Measurements from ENCODE around the gene VPS36. TPM values are rescaled to one million over a fixed set of nuclear protein-coding genes. Genes with fewer than 3 reads are reported as not detected.
A peak's percentile ranks its signal among the peaks of the same experiment; 100 is the strongest.

VPS36 gene
- polyA plus RNA-seq, 2 donors, result 21.5 to 23.4 TPM

- H3K4me3 ChIP-seq (ENCODE audit: low read depth in 1 of 2, low read length in 2 of 2), result no peak overlapping the region
- peaks cover 0 to 8% of the 10 kb centered on the region in 2 donors for H3K4me1 ChIP-seq (ENCODE audit: control insufficient read depth in 2 of 2, insufficient read depth in 2 of 2, low read length in 1 of 2)
- no peaks in the 10 kb centered on the region for H3K27me3 ChIP-seq (ENCODE audit: control insufficient read depth in 1 of 2, insufficient read depth in 2 of 2, low read length in 2 of 2)
- no peaks in the 10 kb centered on the region for H3K9me3 ChIP-seq (ENCODE audit: control insufficient read depth in 2 of 2, insufficient read depth in 1 of 2, low read depth in 1 of 2, low read length in 1 of 2)
- H3K27ac ChIP-seq (ENCODE audit: low read depth in 2 of 2, low read length in 1 of 2), result peak overlapping the region; percentile 74 to 82
- no peaks in the 10 kb centered on the region for H3K36me3 ChIP-seq (ENCODE audit: control insufficient read depth in 2 of 2, insufficient read depth in 2 of 2, low read length in 1 of 2)
- WGBS, 2 donors, result 35 to 52% methylated on average over 2 of the region's 2 CpGs
Measured at GRCh38 chr13:52447354-52447753, 3.1 kb downstream of the VPS36 start.

- WGBS, 2 donors, result 48 to 69% methylated on average over 1 of the region's 1 CpG
- no peaks in the 10 kb centered on the region for H3K27me3 ChIP-seq (ENCODE audit: control insufficient read depth in 1 of 2, insufficient read depth in 2 of 2, low read length in 2 of 2)
- peaks cover 0 to 8% of the 10 kb centered on the region in 2 donors for H3K4me1 ChIP-seq (ENCODE audit: control insufficient read depth in 2 of 2, insufficient read depth in 2 of 2, low read length in 1 of 2)
- no peaks in the 10 kb centered on the region for H3K36me3 ChIP-seq (ENCODE audit: control insufficient read depth in 2 of 2, insufficient read depth in 2 of 2, low read length in 1 of 2)
- peak overlapping the region in 1 of 2 donors; percentile 42 for H3K27ac ChIP-seq (ENCODE audit: low read depth in 2 of 2, low read length in 1 of 2)
- H3K9me3 ChIP-seq (ENCODE audit: control insufficient read depth in 2 of 2, insufficient read depth in 1 of 2, low read depth in 1 of 2, low read length in 1 of 2), result no peaks in the 10 kb centered on the region
- H3K4me3 ChIP-seq (ENCODE audit: low read depth in 1 of 2, low read length in 2 of 2), result no peak overlapping the region
Measured at GRCh38 chr13:52446265-52446664, 4.2 kb downstream of the VPS36 start.

- peaks cover 5% of the 10 kb centered on the region in 2 donors for H3K36me3 ChIP-seq (ENCODE audit: control insufficient read depth in 2 of 2, insufficient read depth in 2 of 2, low read length in 1 of 2)
- H3K27me3 ChIP-seq (ENCODE audit: control insufficient read depth in 1 of 2, insufficient read depth in 2 of 2, low read length in 2 of 2), result no peaks in the 10 kb centered on the region
- 86 to 90% methylated on average over 2 of the region's 2 CpGs for WGBS, 2 donors
- no peak overlapping the region for H3K27ac ChIP-seq (ENCODE audit: low read depth in 2 of 2, low read length in 1 of 2)
- no peak overlapping the region for H3K4me3 ChIP-seq (ENCODE audit: low read depth in 1 of 2, low read length in 2 of 2)
- H3K9me3 ChIP-seq (ENCODE audit: control insufficient read depth in 2 of 2, insufficient read depth in 1 of 2, low read depth in 1 of 2, low read length in 1 of 2), result no peaks in the 10 kb centered on the region
- no peaks in the 10 kb centered on the region for H3K4me1 ChIP-seq (ENCODE audit: control insufficient read depth in 2 of 2, insufficient read depth in 2 of 2, low read length in 1 of 2)
Measured at GRCh38 chr13:52432456-52432855, 18.0 kb downstream of the VPS36 start.

DNA sequence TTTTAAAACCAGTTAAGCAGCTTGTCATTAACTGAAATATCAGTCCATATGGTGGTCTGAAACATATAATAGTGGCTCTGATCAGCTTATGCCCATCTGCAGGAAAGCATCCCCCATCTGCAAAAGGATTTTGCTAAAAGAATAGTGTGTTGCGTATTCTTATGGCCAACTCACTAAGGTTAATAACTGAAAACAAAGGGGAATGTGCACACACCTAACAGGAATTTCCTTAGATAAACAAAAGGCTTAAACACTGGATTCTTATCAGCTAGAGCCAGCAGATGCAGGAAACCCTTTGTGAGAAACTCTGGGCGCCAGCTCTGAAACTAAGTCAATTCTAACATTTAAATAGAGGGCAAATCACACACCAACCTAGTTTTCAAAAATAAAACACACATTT is 22.1 kb downstream of the VPS36 start:
- H3K9me3 ChIP-seq (ENCODE audit: control insufficient read depth in 2 of 2, insufficient read depth in 1 of 2, low read depth in 1 of 2, low read length in 1 of 2), result no peaks in the 10 kb centered on the region
- WGBS, 2 donors, result 53 to 61% methylated on average over 2 of the region's 2 CpGs
- no peaks in the 10 kb centered on the region for H3K27me3 ChIP-seq (ENCODE audit: control insufficient read depth in 1 of 2, insufficient read depth in 2 of 2, low read length in 2 of 2)
- H3K4me3 ChIP-seq (ENCODE audit: low read depth in 1 of 2, low read length in 2 of 2), result no peak overlapping the region
- H3K36me3 ChIP-seq (ENCODE audit: control insufficient read depth in 2 of 2, insufficient read depth in 2 of 2, low read length in 1 of 2), result peaks cover 2 to 5% of the 10 kb centered on the region in 2 donors
- H3K27ac ChIP-seq (ENCODE audit: low read depth in 2 of 2, low read length in 1 of 2), result no peak overlapping the region
- no peaks in the 10 kb centered on the region for H3K4me1 ChIP-seq (ENCODE audit: control insufficient read depth in 2 of 2, insufficient read depth in 2 of 2, low read length in 1 of 2)

GRCh38 chr13:52421216-52421615 is 29.2 kb downstream of the VPS36 start:
- H3K27ac ChIP-seq (ENCODE audit: low read depth in 2 of 2, low read length in 1 of 2), result no peak overlapping the region
- H3K4me1 ChIP-seq (ENCODE audit: control insufficient read depth in 2 of 2, insufficient read depth in 2 of 2, low read length in 1 of 2), result no peaks in the 10 kb centered on the region
- no peaks in the 10 kb centered on the region for H3K27me3 ChIP-seq (ENCODE audit: control insufficient read depth in 1 of 2, insufficient read depth in 2 of 2, low read length in 2 of 2)
- H3K4me3 ChIP-seq (ENCODE audit: low read depth in 1 of 2, low read length in 2 of 2), result no peak overlapping the region
- H3K36me3 ChIP-seq (ENCODE audit: control insufficient read depth in 2 of 2, insufficient read depth in 2 of 2, low read length in 1 of 2), result peaks cover 3 to 4% of the 10 kb centered on the region in 2 donors
- 96 to 100% methylated on average over 3 of the region's 3 CpGs for WGBS, 2 donors
- H3K9me3 ChIP-seq (ENCODE audit: control insufficient read depth in 2 of 2, insufficient read depth in 1 of 2, low read depth in 1 of 2, low read length in 1 of 2), result no peaks in the 10 kb centered on the region

- Histone ChIP-seq H3K36me3 (ENCODE audit: control insufficient read depth in 2 of 2, insufficient read depth in 2 of 2, low read length in 1 of 2) (peaks cover 6% of the 10 kb centered on the region in 2 donors), H3K4me3 (ENCODE audit: low read depth in 1 of 2, low read length in 2 of 2) (no peak overlapping the region), H3K27me3 (ENCODE audit: control insufficient read depth in 1 of 2, insufficient read depth in 2 of 2, low read length in 2 of 2) (no peaks in the 10 kb centered on the region), H3K9me3 (ENCODE audit: control insufficient read depth in 2 of 2, insufficient read depth in 1 of 2, low read depth in 1 of 2, low read length in 1 of 2) (no peaks in the 10 kb centered on the region), H3K27ac (ENCODE audit: low read depth in 2 of 2, low read length in 1 of 2) (no peak overlapping the region), H3K4me1 (ENCODE audit: control insufficient read depth in 2 of 2, insufficient read depth in 2 of 2, low read length in 1 of 2) (peaks cover 0 to 2% of the 10 kb centered on the region in 2 donors)
- WGBS, 2 donors, result 37 to 45% methylated on average over 1 of the region's 1 CpG
Measured at GRCh38 chr13:52419080-52419479, 31.4 kb downstream of the VPS36 start.

DNA sequence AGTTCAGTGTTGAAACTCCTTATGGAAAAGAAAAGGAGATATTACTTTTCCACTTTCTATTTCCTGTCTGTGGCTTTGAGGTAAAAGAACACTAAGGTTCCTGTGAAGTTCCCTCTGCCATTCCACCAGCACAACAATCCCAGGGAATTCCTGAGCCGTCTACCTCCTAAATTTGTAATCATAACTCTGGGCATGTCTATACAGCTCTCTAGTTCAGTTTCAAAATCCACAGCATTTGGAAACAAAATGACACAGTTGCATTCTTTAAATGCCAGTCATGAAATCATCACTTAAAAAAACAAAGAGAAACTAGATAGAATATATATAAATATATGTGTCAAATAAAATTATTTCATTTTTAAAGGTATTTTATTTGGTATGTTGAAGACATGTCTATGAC is 35.5 kb downstream of the VPS36 start:
- no peaks in the 10 kb centered on the region for H3K27me3 ChIP-seq (ENCODE audit: control insufficient read depth in 1 of 2, insufficient read depth in 2 of 2, low read length in 2 of 2)
- no peak overlapping the region for H3K4me3 ChIP-seq (ENCODE audit: low read depth in 1 of 2, low read length in 2 of 2)
- 39 to 63% methylated on average over 1 of the region's 1 CpG for WGBS, 2 donors
- peaks cover 0 to 2% of the 10 kb centered on the region in 2 donors for H3K4me1 ChIP-seq (ENCODE audit: control insufficient read depth in 2 of 2, insufficient read depth in 2 of 2, low read length in 1 of 2)
- H3K27ac ChIP-seq (ENCODE audit: low read depth in 2 of 2, low read length in 1 of 2), result no peak overlapping the region
- no peaks in the 10 kb centered on the region for H3K9me3 ChIP-seq (ENCODE audit: control insufficient read depth in 2 of 2, insufficient read depth in 1 of 2, low read depth in 1 of 2, low read length in 1 of 2)
- H3K36me3 ChIP-seq (ENCODE audit: control insufficient read depth in 2 of 2, insufficient read depth in 2 of 2, low read length in 1 of 2), result peaks cover 6 to 8% of the 10 kb centered on the region in 2 donors

- Histone ChIP-seq H3K4me3 (ENCODE audit: low read depth in 1 of 2, low read length in 2 of 2) (no peak overlapping the region), H3K27me3 (ENCODE audit: control insufficient read depth in 1 of 2, insufficient read depth in 2 of 2, low read length in 2 of 2) (no peaks in the 10 kb centered on the region), H3K27ac (ENCODE audit: low read depth in 2 of 2, low read length in 1 of 2) (peak overlapping the region in 1 of 2 donors; percentile 22), H3K9me3 (ENCODE audit: control insufficient read depth in 2 of 2, insufficient read depth in 1 of 2, low read depth in 1 of 2, low read length in 1 of 2) (no peaks in the 10 kb centered on the region), H3K4me1 (ENCODE audit: control insufficient read depth in 2 of 2, insufficient read depth in 2 of 2, low read length in 1 of 2) (peaks cover 0 to 2% of the 10 kb centered on the region in 2 donors), H3K36me3 (ENCODE audit: control insufficient read depth in 2 of 2, insufficient read depth in 2 of 2, low read length in 1 of 2) (peaks cover 6 to 8% of the 10 kb centered on the region in 2 donors)
- WGBS, 2 donors, result 88% methylated on average over 1 of the region's 1 CpG
Measured at GRCh38 chr13:52414051-52414450, 36.4 kb downstream of the VPS36 start.

DNA sequence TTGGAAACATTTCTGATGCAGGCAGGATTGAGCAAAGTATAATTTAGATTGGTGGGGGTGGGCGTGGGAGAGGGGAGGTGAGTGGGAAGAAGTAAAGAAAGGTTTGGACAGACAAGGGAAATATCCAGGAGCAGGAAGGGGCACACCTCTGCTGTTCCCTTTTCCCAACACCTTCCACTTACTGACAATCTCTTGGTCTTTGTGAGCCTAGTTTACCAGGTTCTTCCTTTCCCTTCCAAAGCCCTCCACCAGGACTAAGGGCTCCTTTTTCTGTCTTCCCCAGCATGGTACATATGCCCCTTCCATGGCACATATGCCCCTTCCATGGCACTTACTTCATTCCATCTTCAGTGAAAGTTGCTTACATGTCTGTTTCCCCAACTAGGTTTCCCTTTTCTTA is 38.3 kb downstream of the VPS36 start:
- Histone ChIP-seq H3K27ac (ENCODE audit: low read depth in 2 of 2, low read length in 1 of 2) (no peak overlapping the region), H3K4me3 (ENCODE audit: low read depth in 1 of 2, low read length in 2 of 2) (no peak overlapping the region), H3K27me3 (ENCODE audit: control insufficient read depth in 1 of 2, insufficient read depth in 2 of 2, low read length in 2 of 2) (no peaks in the 10 kb centered on the region), H3K9me3 (ENCODE audit: control insufficient read depth in 2 of 2, insufficient read depth in 1 of 2, low read depth in 1 of 2, low read length in 1 of 2) (no peaks in the 10 kb centered on the region), H3K36me3 (ENCODE audit: control insufficient read depth in 2 of 2, insufficient read depth in 2 of 2, low read length in 1 of 2) (peaks cover 4 to 6% of the 10 kb centered on the region in 2 donors), H3K4me1 (ENCODE audit: control insufficient read depth in 2 of 2, insufficient read depth in 2 of 2, low read length in 1 of 2) (peaks cover 0 to 2% of the 10 kb centered on the region in 2 donors)
- 79 to 89% methylated on average over 1 of the region's 1 CpG for WGBS, 2 donors

- H3K27ac ChIP-seq (ENCODE audit: low read depth in 2 of 2, low read length in 1 of 2), result no peak overlapping the region
- H3K4me1 ChIP-seq (ENCODE audit: control insufficient read depth in 2 of 2, insufficient read depth in 2 of 2, low read length in 1 of 2), result peaks cover 0 to 2% of the 10 kb centered on the region in 2 donors
- H3K4me3 ChIP-seq (ENCODE audit: low read depth in 1 of 2, low read length in 2 of 2), result no peak overlapping the region
- WGBS, 2 donors, result 52 to 65% methylated on average over 4 of the region's 4 CpGs
- H3K27me3 ChIP-seq (ENCODE audit: control insufficient read depth in 1 of 2, insufficient read depth in 2 of 2, low read length in 2 of 2), result no peaks in the 10 kb centered on the region
- peaks cover 4 to 6% of the 10 kb centered on the region in 2 donors for H3K36me3 ChIP-seq (ENCODE audit: control insufficient read depth in 2 of 2, insufficient read depth in 2 of 2, low read length in 1 of 2)
- no peaks in the 10 kb centered on the region for H3K9me3 ChIP-seq (ENCODE audit: control insufficient read depth in 2 of 2, insufficient read depth in 1 of 2, low read depth in 1 of 2, low read length in 1 of 2)
Measured at GRCh38 chr13:52411629-52412028, 38.8 kb downstream of the VPS36 start.
